Measurements from ENCODE around the gene PTBP3.

Gene PTBP3

GRCh38 chr9:112168197-112168596 is 165.2 kb downstream of the PTBP3 start:
- DNase-seq (ENCODE audit: low read depth), result no peak
- TF ChIP-seq, protein P1, sequence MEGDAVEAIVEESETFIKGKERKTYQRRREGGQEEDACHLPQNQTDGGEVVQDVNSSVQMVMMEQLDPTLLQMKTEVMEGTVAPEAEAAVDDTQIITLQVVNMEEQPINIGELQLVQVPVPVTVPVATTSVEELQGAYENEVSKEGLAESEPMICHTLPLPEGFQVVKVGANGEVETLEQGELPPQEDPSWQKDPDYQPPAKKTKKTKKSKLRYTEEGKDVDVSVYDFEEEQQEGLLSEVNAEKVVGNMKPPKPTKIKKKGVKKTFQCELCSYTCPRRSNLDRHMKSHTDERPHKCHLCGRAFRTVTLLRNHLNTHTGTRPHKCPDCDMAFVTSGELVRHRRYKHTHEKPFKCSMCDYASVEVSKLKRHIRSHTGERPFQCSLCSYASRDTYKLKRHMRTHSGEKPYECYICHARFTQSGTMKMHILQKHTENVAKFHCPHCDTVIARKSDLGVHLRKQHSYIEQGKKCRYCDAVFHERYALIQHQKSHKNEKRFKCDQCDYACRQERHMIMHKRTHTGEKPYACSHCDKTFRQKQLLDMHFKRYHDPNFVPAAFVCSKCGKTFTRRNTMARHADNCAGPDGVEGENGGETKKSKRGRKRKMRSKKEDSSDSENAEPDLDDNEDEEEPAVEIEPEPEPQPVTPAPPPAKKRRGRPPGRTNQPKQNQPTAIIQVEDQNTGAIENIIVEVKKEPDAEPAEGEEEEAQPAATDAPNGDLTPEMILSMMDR (IDR thresholded peaks at IDR 0.05; ENCODE audit: control insufficient read depth, insufficient read depth, low read depth, low read length, missing control alignments), result no peak
- no peak overlapping the region for H3K4me3 ChIP-seq (ENCODE audit: control insufficient read depth, low read depth, low read length)
